CD4-positive, alpha-beta T cell treated with Interleukin-10 for 1 hour (primary cell): ENCODE measurements around the gene SELENOV.

Source experiments
- DNase-seq: peaks from one replicate; pipeline ENCODE4 v3.0.0-alpha.2; 2020

SELENOV gene

DNA sequence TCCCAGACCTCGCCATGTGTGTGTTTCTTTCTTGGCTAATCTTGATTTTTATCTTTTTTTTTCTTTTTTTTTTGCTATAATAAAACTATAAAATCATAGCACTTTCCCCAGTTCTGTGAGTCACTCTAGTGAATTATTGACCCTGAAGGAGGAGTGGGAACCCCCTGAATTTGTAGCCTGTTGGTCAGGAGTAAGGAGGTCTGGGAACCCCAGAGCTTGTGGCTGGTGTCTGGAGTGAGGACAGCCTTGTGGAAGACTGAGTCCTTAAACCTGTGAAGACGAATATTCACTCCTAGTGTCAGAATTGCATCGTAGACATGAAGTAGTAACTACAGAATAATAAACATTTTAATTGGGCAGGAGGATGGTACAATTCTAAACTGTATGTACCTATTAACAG lies 10.3 kb downstream of the SELENOV start:
- DNase-seq = no peak

DNA sequence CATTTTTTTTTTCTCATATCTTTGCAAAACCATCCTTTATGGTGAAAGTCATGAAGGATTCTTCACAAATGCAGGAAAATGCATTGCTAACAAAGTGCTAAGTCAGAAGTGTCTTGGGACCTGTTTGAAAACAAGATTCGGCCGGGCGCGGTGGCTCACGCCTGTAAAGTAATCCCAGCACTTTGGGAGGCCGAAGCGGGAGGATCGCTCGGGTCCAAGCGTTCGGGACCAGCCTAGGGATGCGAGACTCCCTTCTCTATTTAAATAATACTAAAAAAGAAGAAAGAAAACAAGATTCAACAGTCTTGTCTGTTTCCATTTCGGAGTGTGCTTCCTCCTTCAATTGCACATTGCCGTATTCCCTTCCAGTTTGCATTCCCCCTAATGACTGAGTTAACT lies 16.9 kb downstream of the SELENOV start:
- no peak for DNase-seq

DNA sequence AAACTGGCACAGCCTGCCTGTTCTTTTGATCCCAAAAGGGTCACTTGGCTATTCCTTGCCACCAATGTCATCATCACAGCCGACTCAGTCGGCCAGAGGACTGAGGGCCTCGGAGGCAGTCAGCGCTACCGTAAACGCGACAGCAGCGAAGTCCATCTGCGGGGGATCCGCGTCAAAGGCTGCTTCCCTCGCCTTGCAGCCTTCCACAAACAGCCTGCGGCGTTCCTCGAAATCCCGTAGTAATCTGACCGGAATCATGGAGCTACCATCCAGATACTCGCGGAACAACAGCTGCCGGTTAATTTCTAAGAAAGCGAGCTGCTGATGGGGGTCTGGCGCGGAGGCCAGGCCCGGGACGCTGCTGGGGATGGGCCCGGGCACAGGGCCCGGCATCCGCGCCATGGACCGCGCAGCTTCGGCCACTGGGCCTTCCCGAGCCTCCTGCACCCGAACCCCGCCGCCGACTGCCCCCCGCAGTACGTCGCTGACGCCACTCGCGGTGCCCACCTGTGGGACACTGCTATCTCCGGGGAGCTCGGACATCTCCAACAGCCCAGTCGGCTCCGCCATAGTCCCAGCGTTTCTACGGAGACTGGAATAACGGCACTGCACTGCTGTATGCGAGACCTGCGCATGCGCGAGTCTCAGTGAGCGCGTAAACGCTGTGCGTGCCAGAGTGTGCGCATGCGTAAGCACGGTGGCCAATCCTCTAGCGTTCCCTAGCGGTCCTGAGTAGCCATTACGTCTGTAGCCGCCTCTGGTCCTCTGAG lies 17.5 kb downstream of the SELENOV start, which contains the start of gene EID2B:
Gene EID2B, minus strand, starts transcription at position 620 of the 770 bp plus-strand sequence. Its CDS starts 50 bp downstream, at position 570.
- peak; percentile 96 for DNase-seq

DNA sequence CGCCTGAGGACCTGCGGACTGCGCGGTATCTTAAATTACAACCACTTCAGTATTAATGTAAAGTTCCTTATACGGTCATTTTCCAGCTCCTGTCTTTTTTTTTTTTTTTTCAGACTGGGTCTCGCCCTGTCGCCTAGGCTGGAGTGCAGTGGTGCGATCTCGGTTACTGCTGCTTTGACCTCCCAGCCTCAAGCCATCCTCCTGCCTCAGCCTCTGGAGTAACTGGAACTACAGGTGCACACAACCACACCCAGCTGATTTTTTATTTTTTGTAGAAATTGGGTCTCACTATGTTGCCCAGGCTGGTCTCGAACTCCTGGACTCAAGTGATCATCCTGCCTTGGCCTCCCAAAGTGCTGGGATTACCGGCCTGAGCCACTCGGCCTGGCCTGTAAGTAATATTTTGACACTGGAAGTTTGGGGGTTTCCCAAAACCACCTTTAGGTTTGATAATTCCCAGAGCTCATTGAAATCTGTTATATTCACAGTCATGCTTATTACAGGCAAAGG lies 18.1 kb downstream of the SELENOV start:
- no peak for DNase-seq

DNA sequence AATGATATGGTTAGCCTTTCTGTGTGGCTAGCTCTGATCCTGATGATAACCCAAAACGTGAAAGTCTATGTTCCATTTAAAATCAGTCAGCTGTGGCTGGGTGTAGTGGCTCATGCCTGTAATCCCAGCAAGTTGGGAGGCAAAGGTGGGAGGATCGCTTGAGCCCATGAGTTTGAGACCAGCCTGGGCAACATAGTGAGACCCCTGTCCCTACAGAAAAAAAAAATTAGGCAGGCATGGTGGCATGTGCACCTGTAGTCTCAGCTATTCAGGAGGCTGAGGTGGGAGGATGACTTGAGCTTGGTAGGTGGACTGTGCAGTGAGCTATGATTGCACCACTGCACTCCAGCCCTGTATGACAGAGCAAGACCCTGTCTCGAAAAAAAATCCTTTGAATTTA lies 18.9 kb downstream of the SELENOV start:
- DNase-seq = no peak

DNA sequence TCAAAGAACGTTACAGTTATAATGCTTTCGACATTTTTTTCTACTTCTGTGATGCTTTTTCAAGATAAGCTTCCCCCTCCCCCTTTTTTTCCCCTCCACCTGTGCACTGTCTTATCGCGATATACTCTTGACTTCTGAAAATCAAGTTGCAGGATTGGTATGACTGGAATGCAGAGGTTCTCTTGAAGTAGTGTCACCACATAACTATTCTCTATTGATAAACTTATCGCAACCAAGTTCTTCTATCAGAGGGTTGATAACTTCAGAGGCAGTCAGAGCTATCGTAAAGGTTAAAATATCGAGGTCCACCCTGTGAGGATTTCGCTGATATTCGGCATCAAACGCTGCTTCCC lies 24.2 kb downstream of the SELENOV start:
- DNase-seq = no peak

DNA sequence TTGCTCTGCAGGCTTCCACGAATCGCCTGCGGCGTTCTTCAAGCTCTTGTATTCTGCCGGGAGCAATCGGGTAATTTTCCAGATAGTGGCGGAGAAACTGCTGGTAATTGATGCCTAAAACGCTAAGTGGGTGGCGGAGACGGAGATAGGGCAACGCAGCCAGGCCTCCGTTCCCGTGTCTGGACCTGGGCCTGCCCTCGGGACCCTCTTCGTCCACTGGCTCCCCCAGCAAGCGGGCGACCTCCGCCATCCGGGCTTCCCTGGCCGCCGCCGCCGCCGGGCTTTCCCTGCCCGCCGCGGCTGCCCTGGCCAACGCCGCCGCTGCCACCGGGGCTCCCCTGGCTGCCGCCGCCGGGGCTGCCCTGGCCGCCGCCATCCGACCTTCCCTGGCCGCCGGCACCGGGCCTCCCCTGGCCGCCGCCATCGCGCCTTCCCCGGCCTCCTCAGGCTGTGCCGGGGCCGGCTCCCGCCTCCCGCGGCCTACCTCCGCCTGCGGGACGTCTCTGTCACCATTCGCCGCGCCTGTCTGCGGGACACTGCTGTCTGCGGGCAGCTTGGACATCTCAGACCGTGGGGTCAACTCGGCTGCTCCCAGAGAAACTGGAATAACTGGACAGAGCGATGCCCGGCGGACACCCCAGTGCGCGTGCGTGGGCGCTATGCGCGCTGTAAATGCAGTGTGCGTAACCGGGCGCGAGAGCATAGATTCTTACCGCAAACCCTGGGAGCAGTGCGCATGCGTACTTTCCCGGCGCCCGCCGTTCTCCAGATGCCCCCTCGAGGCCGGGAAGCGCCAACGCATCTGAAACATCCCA lies 24.8 kb downstream of the SELENOV start, which contains the start of gene EID2:
Gene EID2, minus strand, starts transcription at position 644 of the 815 bp plus-strand sequence. Its CDS starts 82 bp downstream, at position 562.
- peak; percentile 94 for DNase-seq

DNA sequence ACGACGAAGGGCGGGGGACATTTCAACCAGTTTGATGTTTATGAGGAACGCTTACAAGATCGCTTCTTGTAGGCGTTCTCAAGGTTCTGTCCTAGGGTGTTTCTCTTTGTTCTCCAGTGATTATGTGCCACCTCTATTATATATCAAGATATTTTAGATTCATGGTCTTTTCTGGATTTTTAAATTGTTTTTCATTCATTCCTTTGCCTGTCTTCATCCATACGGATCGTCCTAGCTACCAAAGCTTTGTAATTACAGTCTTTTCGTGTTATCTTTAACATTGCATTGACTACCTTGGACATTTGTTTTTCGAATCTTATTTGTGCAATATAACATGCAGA lies 25.4 kb downstream of the SELENOV start:
- no peak for DNase-seq

DNA sequence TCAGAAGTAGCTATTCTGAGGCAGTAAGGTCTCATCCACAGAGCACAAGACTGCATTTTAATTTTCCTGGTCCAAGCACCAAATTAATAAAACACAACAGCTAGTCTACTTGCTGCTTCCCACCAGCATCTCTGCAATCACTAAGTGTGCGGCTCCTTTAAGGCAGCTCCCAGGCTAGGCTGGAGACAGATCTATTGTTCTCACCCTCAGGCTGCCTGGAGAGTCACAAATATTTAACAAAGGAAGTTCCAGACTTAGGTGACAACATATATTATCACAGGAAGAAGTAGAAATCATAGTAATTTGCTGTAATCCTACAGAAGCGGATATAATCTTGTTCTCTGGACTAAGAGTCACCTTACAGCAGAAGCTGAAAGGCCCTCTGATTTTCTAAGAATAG lies 27.3 kb downstream of the SELENOV start:
- no peak for DNase-seq

DNA sequence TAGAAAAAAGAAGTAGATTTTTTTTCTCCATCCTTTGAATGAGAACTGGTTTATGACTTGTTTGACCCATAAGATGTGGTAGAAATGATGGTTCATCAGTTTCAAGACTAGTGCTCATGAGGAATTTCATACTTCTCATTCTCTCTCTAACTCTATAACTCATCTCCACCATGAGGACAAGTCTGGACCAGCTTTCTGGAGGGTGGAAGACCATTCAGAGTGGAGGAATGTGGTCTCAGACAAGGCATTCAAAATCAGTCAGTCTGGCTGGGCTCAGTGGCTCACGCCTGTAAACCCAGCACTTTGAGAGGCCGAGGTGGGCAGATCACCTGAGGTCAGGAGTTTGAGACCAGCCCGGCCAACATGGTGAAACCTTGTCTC lies 28.5 kb downstream of the SELENOV start:
- no peak for DNase-seq

DNA sequence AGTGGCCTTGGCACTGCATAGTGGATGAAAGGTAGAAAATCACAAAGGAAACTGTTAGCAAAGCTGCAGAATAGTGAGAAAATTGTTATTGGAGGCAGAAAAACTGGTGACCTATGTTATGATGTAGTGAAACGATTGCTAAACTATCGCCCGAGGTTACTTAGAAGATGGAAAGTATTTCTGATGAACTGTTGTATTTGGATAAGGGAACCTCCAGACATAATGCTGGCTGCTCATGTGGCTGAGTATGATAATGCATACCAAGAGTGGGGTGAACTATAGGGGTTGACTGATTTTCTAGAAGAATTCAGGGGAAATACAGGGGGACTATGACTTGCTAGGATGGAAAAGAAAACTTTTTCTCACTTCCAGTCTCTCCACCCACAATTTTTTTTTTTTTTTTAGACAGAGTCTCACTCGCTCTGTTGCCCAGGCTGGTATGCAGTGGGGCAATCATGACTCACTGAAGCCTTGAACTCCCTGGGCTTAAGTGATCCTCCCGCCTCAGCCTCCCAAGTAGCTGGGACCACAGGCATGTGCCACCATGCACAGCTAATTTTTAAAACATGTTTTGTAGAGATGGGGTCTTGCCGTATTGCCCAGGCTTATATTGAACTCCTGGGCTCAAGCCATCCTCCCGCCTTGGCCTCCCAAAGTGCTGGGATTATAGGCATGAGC lies 29.4 kb downstream of the SELENOV start:
- DNase-seq = no peak

DNA sequence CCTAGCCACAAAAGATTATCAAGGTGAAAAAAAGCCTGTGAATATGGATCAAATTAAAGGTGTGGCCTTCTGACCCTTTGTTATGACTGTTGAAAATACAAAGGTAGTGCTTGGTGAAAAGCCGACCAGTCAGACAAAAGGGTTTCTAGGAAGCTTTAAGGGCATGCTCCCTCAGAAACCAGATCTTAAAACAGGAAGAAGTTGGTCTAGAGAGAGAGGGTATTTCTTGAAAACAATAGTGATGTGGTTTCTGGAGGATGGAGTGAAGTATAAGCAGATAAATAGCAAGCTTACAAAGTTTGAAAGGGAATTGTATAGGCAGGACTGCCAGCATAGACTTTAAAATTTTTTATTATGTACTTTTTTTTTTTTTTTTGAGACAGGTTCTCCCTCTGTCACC lies 30.0 kb downstream of the SELENOV start:
- peak; percentile 32 for DNase-seq

DNA sequence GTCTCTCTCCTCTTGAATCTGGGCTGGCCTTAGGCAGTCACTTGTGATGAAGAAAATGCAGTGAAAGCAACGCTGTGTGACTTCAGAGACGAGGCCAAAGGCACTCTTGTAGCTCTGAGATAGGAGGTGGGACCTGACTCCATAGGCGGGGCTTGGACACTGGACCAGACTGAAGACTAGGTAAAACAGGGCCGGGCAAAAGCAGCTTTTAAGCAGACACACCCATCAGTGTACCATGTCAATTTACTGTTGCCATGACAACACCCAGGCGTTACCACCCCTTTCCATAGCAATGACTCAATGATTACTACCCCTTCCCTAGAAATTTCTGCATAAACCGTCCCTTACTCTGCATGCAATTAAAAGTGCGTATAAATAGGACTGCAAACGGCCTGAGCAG lies 31.7 kb downstream of the SELENOV start:
- DNase-seq = no peak

DNA sequence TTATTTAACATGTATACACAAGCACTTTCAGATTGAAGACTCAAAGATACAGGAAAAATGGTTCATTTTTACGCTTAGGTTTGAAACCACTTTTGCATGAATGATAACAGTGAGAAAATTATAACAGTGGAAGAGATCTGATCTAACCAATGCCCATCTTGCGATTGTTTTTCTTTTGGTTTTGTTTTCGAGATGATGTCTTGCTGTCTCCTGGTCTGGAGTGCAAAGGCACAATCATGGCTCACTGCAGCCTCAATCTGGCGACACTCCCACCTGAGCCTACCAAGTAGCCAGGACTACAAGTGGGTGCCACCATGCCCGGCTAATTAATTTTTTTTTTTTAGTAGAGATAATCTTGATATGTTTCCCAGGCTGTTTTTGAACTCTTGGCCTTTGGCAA lies 35.3 kb downstream of the SELENOV start:
- DNase-seq = no peak

DNA sequence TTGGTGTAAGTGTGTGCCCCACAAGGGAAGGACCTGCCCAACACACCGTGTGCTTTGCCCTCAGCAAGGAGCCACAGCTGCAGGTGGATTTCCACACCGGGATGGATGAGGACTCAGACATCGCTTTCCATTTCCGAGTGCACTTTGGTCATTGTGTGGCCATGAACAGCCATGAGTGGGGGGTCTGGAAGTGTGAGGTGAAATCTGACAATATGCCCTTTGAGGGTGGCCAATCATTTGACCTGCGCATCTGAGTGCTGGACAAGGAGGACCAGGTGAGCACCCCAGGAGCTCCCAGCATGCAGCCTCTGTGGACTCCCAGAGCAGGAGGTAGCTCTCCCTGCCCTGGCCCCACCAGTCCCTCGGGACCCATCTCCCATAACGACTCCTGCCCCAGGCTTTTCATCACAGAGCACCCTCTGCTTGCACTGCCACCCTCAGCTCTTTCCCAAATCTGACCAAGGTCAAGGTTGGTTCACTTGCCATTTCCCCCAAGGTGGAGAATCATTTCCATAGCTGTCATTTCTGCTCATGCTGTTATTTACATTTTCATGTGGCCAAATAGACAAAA lies 38.2 kb downstream of the SELENOV start:
- no peak for DNase-seq

DNA sequence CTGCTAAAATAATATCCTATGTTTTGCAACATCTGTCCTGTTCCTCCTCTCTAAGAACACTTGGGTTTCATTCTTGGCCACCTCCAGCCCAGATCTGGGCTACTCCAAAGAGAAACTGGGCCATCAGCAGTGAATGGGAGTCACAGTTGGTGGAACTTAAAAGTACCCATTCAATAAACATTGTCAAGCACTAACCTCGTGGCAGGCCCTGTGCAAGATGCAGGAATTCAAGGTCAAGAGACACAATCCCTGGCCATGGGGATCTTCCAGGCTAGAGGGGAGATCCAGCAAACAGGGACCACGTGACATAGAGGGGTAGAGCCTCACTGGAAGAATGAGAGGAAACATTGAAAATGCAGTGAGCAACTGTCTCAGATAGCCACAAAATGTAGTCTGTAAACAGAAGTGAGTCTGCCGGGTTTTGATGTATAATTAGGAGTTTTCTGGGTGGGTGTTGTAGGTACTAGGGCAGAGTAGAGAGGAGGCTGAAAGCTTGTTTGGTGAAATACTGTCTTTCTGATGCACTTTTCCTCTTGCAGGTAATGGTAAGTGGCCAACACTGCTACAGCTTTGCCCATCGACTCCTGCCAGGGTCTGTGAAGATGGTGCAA lies 39.9 kb downstream of the SELENOV start:
- DNase-seq = no peak

DNA sequence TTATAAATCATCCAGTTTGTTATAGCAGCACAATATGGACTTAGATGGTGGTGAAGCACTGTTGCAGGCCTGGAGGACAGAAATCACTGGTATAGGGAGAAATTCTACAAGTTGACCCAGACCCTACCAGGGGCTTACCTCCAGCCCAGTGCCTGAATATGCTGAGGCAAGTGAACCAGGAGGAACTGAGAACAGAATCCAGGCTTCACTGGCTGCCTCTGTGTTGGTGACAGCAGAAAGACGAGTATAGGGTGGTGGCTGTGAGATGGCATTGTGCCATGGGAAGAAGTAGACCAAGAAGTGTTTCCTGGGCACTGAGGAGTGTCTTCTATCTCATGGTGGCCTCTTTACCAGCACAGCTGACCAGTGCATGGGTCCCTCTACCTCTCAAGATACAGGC lies 40.9 kb downstream of the SELENOV start:
- DNase-seq = no peak

DNA sequence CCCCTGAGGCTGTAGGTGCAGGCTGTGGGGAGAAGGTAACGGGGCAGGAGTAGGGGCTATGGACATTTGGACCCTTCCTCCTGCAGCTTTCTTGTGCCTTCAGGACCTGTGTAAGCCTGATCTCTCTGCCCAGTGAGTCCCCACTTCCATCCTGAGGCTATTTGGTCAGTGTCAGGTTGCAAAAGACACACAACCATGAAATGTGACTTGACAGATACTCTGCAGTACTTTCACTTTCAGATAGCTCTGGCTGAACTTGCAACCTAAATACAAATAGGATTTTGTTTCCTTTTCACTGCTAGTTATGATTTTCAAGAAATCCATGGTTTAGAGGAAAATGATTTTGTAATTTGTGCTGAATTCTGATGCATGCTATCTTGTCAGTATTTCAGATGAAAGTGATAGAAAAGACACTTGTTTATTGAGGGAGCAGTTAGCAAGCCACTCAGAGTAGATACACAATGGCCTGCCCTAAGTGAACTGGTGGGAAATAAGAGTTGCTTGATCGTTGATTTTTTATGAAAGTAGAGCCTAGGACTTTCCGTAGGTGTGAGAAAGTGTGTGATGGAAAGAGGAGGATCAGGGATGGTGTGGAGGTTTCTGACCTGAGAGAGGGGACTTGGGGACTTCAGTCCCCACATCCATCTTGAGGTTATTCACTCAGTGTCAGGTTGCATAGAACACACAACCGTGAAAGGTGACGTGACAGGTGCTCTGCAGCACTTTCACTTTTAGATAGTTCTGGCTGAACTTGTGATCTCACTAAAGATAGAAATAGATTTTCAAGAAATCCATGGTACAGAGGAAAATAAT lies 43.1 kb downstream of the SELENOV start:
- peak; percentile 49 for DNase-seq

DNA sequence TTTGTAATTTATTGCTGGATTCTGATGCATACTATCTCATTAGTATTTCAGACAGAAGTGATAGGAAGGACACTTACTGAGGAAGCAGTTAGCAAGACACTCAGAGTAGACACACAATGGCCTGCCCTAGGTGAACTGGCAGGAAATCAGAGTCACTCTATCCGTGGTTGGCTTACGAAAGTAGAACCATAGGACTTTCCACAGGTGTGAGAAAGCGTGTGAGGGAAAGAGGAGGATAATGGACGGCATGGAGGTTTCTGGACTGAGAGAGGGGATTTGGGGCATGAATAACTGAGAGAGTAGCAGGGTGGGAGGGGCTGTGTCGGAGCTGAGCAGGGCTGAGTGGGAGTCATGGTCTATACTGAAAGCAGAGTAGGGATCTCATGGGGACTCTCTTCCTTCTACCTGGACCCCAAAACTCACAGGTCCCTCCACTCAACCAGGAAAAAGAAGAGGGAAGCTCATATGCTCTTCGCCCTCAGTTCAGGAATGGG lies 43.7 kb downstream of the SELENOV start:
- peak; percentile 40 for DNase-seq

DNA sequence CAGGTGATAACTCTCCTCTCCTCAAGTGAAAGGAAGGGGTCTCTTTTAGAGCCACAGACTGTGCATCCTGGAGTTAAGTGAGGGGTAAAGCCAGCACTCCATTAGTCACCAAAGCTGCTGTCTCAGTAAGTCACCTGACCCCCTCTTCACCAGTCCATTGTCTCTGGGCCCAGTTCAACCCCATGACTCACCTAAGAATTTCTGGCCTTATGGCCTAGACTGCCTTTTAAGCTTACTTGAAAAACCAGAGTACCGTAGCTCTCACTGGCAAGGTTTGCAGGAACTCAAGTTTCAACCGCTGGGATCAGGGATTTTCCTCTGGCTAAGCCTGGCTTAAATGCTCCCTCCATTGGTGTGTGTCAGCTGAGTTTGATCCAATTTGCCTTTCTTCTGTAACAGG lies 48.5 kb downstream of the SELENOV start:
- DNase-seq = no peak

DNA sequence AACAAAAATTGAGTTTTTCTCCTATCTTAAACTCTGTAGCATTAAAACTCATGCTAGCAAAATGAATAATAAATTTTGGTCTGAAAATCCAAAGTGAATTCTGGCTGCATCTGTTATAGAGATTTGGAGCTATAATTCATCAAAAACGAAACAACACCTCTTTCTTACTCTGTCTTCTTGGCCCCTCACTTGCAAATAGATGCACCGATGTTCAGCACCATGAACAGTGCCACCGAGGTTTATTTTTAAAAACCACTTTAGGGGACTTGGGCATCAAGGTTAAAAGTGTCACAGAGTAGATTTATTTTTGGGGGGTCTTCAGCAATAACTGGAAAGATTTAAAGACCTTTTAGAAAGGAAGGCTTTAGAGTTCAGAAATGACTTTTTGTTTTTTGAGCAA lies 51.1 kb downstream of the SELENOV start:
- no peak for DNase-seq

DNA sequence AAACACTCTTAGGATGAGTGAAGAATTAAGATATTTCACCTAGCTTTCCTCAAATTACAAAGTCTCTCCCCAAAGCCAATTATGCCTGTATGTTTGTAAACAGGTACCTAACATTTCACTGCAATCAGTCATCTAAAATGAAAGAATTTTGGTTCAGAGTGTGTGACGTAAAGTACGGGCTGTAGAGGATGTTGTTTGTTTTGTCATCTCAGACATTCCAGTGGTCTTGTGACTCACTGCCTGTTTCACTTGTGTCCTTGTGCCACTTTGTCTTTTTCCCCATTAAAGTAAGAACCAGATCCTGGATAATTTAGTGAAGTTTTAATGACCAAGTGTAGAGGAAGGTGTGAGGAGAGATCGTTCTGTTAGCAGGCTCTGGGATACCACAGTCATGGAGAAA lies 53.7 kb downstream of the SELENOV start:
- DNase-seq = no peak
